Measurements from ENCODE around the gene KLRF1.

- no peak for TF ChIP-seq CTCF (IDR thresholded peaks at IDR 0.05; ENCODE audit: insufficient read depth, low read depth, low read length)
- no peak for TF ChIP-seq EZH2 (IDR thresholded peaks at IDR 0.05; ENCODE audit: insufficient read depth, low read length)
Measured at GRCh38 chr12:9794484-9795093, 32.7 kb upstream of the KLRF1 start.
